RCC 7860 (cell line): ENCODE results near the gene PLK5.
"Not testable (repeated sequence)": the region's sequence is repeated elsewhere in the genome, so short reads cannot be mapped to it uniquely, and the experiment has no call there.

Experiments used
- DNase-seq: peaks from one replicate; pipeline ENCODE4 v3.0.0-alpha.2; 2015; ENCODE audit warnings: low spot score
- FAIRE-seq: peaks from 2 replicates; lab custom pipeline; 2012; peaks lifted over from hg19 to GRCh38; lab: Jason Lieb, UNC

PLK5 gene

DNA sequence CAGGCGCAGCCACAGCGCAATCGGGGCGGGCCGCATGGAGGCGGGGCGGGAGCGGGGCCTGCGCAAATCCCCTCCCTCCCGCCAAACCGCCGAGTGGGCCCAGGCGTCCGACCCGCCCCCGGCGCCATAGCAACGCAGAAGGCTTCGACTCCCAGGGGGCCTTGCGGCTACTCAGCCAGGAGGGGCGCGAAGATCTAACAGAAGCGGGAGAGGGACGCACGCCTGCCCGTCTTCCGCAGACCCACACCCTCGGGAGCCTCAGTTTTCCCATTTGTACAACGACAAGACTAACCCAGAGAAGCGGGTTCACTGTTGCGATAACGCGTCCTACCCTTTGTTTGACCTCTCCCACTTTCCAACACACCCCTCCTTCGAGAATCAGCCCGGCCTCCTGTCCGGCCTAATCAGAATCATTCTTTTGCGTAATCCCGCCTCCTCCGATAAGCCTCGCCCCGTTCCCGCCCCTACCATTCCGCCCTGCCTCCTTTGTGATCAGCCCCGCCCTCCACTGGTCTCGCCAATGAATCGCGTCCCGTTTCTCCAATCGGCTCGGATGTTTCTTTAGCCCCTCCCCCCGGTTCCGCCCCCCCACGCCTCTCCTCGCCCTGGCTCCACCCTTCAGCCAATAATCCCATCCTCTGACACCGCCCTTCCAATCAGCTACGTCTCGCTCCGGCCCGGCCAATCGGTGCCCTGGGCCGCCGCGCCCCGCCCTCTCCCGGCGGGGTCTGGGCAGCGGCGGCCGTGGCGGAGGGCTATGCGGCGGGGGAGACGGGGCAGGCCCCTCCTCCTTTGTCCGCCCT, 33.4 kb upstream of the PLK5 start, which contains the start of gene PCSK4:
Gene PCSK4 (minus strand): TSS at position 40 of the 803 bp plus-strand sequence. CDS start 4 bp downstream, at position 36.
- FAIRE-seq (peak; percentile 94), DNase-seq (peak; percentile 96)

GRCh38 chr19:1491114-1491848, 32.6 kb upstream of the PLK5 start, which contains the start of gene REEP6:
TSS of gene REEP6 (plus strand) at chr19:1491181. CDS start at chr19:1491270, 89 bp downstream.
- FAIRE-seq = no peak
- no peak for DNase-seq

GRCh38 chr19:1491849-1492170, 32.1 kb upstream of the PLK5 start:
- FAIRE-seq = no peak
- no peak for DNase-seq

- FAIRE-seq = no peak
- no peak for DNase-seq
Observed at GRCh38 chr19:1492474-1493006, 31.3 kb upstream of the PLK5 start.

GRCh38 chr19:1494115-1494815, 29.6 kb upstream of the PLK5 start:
- no peak for DNase-seq
- FAIRE-seq = no peak

DNA sequence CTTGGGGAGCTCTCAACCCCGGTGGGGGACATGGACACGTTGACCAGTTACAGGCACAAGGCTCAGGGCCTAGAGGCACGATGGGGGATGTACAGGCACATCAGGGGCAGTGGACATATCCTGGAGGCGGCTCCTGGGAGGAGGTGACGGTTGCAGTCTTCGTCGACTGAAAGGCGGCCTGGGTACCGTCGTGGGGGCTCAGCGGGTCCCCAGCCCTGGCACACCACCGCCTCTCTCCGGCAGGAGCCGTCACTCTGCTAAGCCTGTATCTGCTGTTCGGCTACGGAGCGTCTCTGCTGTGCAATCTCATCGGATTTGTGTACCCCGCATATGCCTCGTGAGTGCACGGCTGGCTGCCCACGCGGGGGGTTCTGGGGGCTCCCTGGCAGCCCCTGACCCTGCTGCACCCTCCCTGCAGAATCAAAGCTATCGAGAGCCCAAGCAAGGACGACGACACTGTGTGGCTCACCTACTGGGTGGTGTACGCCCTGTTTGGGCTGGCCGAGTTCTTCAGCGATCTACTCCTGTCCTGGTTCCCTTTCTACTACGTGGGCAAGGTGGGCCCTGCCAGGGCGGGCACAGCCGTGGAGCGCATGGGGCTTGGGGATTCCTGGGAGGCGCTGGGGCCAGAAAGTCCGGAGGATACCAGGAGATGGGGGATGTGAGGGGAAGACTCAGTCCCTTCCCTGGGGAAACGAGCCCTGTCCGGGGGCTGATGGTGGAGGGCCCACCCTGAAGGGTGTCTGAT, 28.7 kb upstream of the PLK5 start:
- FAIRE-seq = no peak

DNA sequence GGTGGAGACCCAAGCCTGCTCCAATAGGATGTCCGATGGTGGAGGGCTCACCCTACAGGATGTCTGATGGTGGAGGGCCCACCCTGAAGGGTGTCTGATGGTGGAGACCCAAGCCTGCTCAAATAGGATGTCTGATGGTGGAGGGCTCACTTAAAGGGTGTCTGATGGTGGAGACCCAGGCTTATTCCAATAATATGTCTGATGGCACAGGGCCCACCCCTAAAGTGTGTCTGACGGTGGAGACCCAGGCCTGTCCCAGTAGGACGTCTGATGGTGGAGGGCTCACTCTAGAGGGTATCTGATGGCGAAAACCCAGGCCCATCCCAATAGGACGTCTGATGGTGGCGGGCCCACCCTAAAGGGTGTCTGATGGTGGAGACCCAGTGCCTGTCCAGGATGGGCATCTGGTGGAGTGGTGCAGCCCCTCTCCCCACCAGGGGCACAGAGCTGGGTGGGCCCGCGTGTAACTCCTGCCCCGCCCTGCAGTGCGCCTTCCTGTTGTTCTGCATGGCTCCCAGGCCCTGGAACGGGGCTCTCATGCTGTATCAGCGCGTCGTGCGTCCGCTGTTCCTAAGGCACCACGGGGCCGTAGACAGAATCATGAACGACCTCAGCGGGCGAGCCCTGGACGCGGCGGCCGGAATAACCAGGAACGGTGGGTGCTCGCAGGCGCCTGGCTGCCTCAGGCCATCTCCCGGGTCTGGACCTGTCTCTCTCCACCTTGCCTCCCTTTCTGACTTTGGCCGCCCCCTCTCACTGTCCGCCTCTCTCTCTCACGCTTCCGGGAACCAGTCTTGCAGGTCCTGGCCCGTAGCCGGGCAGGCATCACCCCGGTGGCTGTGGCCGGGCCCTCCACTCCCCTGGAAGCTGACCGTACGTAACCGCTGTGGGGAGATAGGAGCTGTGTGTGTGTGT, 27.8 kb upstream of the PLK5 start:
- DNase-seq (no peak), FAIRE-seq (no peak)

More for the DNA sequence above, 28.7 kb upstream of the PLK5 start:
- no peak for DNase-seq

DNA sequence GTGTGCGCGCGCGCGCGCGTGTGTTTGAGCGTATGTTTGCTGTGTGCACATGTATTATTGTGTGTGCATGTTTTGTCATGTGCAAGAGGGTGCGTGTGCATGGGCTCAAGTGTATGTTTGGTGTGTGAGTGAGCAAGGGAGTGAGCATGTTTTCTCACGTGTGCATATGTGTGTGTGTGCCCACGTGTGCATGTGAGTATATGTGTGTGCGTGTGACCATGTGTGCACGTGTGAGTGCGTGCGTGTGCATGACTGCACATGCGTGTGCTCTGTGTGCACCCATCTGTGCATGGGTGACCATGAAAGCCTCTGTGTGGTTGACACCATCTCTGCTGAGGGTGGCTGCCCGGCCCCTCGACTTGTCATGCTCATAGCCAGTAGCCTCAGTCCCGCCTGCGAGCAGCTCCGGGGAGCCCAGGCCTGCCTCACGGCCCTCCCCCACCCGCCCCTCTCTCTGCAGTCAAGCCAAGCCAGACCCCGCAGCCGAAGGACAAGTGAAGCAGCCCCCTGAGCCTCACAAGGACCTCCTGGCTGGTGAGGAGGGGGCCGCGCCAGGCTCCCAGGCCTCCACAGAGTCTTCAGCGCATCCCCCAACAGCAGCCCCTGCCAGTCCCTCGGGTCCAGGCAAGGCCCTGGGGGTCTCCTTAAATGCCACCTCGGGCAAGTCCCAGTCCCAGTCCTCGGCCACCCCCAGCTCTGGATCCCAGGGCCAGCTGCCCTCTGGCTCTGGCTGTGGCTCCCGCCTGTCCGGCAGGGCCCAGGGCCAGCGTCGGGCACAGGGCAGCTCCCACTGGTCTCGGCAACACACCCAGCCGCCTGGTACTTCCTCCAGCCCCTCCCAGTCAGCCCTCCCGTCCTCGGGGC, 26.9 kb upstream of the PLK5 start:
- FAIRE-seq = no peak
- DNase-seq = no peak

DNA sequence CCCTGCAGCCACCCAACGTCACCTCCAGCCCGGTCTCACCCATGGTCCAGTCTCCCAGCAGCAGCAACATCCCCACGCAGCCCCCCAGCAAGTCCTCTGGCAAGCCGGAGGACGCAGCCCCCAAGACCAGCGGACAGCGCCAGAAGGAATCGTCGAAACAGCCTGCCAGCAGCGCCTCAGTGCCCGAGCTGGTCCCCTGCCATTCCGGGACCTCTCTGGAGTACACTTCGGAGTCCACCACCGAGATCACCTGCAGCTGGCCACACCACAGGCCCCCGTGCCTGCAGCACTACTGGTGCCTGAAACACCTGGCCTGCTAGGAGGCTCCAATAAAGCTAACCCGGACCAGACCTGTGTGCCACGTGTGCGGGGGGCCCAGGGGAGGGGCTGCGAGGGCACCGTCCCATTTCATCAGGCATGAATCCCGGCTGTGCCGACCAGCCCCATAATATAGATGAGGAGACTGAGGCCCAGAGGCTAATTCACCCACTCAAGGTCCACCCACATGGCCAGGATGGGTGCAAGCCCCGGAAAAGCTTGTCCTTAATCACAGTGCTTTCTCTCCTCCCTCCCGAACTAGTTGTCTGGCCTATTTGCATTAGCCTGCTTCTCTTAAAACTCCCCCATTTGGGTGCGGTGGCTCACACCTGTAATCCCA, 26.2 kb upstream of the PLK5 start:
- no peak for DNase-seq
- FAIRE-seq = no peak

- DNase-seq, FAIRE-seq: not testable (repeated sequence)
Observed at GRCh38 chr19:1499231-1499630, 24.6 kb upstream of the PLK5 start.

DNA sequence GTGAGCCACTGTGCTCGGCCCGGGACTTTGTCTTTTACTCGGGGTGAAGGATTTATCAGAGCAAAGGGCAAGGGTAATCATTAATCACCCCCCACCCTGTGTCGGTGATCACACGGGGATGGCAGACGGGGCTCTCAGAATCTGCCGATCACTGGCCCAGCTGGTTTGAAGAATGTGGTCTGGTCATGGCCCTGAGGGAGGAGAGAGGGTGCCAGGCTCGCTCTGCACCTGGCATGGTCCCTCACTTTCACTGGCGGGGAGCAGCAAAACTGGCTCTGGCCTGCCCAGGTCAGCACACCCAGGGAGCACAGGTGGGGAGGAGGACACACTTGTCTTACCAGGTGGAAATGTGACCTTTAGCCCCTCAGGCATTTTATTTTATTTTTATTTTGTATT, 22.7 kb upstream of the PLK5 start:
- no peak for DNase-seq

DNA sequence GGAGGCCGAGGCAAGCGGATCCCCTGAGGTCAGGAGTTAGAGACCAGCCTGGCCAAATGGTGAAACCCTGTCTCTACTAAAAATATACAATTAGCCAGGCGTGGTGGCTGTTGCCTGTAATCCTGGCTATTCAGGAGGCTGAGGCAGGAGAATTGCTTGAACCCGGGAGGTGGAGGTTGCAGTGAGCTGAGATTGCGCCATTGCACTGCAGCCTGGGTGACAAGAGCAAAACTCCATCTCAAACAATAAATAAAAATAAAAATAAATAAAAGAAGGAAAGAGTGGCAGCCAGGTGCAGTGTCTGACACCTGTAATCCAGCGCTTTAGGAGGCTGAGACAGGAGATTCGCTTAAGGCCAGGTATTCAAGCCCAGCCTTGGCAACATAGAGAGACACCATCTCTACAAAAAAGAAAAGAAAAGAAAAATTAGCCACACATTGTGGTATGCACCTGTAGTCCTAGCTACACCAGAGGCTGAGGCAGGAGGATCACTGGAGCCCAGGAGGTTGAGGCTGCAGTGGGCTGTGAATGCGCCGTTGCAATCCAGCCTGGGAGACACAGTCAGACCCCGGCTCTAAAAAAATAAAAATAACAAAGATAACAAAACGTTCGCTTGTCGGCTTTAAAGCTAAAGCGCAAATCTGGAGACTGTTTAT, 21.3 kb upstream of the PLK5 start:
- DNase-seq = no peak
- FAIRE-seq = no peak

More for the DNA sequence above, 22.7 kb upstream of the PLK5 start:
- no peak for FAIRE-seq

DNA sequence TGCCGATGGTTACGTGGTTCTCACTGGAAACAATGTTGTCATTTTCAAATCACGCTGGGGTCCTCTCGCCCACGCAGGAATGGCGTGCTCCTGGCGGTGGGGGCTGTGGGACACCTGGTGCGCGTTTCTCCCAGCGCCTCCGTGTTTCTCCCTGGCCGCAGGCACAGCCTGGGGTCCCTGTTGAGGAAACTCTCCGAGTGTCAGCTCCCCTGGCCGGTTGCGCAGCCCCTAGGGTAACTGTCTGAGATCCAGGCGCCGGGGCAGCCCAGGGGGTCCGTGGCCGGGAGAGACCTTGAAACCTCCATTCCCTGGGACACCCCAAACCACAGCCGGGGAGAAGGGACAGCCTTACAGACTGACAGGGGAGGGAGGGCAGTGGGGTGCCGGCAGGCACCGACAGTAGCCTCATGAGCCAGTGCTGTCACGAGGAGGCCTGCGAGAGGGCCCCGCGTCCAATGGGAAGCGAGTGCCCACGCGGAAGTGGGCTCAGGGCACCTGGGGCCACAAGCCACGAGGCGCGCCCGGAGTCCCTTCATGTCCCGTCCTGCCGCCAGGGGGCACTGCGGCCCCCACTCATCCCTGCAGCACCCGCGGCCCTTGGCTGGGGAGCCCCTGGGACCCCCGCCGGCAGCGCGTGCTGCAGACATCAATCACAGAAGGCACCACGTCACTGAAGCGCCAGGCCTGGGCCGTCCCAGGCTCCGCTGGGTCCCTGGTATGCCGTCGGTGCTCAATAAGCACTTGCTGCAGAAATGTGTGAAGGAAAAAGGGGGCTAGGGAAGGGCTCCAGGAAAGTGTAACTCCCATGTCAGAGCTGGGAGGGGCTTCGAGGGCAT, 20.6 kb upstream of the PLK5 start:
- DNase-seq = no peak
- FAIRE-seq = no peak

DNA sequence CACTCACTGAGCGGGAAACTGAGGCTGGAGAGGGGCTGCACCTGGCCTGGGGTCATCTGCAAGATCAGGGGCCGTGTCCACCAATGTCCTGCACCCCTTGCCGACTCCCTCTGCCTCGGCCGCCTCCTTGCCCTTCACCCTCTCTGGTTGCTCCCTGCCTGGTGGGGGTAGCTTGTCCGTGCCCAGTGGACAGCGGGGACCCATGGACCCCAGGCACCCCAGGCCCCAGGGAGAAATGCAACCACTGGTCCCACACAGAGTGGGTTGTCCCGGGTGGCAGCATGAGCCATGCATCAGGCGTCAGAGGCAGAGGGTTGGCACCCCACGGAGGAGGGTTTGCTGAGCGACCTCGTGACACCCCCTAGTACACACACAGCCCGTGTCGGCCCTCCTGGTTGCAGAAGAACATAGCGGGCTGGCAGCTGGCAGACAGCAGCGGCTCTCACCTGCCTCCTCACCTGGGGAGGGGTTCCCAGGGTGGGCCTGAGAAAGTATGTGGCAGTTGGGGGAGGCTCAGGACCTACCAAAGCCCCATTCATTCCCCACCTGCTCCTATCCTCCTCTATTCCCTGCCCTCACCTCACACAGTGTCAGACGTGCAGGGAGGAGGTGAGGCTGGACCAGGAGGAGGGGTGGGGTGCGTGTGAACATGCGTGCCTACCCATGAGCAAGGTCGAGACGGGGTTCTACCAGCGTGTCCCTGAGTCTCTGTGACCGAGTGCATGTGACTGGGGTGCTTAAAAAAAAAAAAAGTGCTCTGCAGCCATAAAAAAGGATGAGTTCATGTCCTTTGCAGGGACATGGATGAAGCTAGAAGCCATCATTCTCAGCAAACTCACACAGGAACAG, 19.7 kb upstream of the PLK5 start:
- no peak for FAIRE-seq

GRCh38 chr19:1505012-1505411, 18.9 kb upstream of the PLK5 start:
- no peak for FAIRE-seq

More for the DNA sequence above, 19.7 kb upstream of the PLK5 start:
- no peak for DNase-seq

More at GRCh38 chr19:1505012-1505411, 18.9 kb upstream of the PLK5 start:
- DNase-seq = no peak
